ENCODE measurements around the gene SZT2.
A peak's percentile ranks its signal among the peaks of the same experiment; 100 is the strongest.
"Not testable (repeated sequence)": the region's sequence is repeated elsewhere in the genome, so short reads cannot be mapped to it uniquely, and the experiment has no call there.

The SZT2 gene

DNA sequence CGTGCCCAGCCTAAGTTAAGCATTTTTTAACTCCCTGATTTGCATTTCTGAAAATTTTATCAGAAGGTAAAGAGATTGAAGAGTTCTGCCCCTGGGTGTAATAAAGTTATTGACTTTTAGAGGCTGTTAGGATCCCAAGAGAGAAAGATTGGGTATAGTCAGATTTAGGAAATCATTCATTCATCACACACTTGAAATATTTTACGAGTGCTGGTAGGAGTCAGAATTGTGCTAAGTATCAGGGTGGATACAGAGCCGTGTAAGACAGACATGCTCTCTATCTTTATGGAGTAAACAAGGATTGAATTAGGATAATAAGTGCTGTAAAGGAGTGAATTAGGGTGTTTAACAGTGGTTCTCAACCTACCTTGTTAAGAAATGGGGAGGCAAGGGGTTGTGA lies 3.0 kb downstream of the SZT2 start:
- no peak for DNase-seq

DNA sequence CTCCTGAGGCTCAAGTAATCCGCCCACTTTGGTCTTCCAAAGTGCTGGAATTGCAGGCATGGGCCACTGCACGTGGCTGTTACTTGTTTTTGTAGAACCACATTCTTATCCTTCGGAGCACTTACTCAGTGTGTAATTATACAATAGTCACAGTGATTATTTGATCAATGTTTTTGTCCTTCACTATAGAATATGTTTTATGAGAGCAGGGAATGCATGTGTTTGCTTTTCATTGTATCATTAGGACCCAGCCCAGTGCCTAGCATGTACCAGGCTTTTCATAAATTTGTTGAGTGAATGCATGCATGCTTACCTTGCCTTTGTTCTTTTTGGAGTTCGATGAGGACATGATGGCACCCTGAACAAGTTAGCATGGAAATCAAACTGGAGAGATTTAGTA lies 5.8 kb downstream of the SZT2 start:
- no peak for DNase-seq

GRCh38 chr1:43396059-43396458 lies 6.4 kb downstream of the SZT2 start:
- DNase-seq: no peak

DNA sequence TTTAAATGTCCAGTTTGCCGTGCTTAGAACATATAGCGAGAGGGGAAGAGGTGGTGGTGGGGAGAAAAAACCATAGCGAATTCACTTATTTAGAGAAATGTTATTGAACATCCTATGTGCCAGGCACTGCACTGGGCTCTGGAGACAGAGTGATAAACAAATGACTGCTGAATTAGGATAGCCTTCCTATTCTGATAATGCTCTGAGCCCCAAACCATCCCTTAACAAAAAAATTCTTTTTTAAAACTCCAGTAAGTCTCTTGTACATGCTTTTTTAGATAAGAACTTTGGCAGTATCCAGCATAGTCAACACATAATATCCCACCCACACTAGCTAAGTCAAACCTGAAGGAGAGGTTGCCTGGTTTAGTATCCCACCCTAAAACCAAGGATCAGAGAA lies 8.5 kb downstream of the SZT2 start:
- DNase-seq: no peak

DNA sequence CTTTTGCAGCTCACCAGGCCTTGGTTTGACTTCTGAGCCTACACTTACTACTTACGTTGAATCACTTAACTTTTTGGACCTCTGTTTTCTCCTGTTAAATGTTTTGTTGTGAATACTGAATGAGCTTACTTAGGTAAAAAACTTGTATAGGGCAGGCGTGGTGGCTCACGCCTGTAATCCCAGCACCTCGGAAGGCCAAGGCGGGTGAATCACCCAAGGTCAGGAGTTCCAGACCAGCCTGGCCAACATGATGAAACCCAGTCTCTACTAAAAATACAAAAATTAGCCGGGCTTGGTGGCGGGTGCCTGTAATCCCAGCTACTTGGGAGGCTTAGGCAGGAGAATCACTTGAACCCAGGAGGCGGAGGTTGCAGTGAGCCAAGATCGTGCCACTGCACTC lies 10.7 kb downstream of the SZT2 start:
- not testable (repeated sequence) for DNase-seq

DNA sequence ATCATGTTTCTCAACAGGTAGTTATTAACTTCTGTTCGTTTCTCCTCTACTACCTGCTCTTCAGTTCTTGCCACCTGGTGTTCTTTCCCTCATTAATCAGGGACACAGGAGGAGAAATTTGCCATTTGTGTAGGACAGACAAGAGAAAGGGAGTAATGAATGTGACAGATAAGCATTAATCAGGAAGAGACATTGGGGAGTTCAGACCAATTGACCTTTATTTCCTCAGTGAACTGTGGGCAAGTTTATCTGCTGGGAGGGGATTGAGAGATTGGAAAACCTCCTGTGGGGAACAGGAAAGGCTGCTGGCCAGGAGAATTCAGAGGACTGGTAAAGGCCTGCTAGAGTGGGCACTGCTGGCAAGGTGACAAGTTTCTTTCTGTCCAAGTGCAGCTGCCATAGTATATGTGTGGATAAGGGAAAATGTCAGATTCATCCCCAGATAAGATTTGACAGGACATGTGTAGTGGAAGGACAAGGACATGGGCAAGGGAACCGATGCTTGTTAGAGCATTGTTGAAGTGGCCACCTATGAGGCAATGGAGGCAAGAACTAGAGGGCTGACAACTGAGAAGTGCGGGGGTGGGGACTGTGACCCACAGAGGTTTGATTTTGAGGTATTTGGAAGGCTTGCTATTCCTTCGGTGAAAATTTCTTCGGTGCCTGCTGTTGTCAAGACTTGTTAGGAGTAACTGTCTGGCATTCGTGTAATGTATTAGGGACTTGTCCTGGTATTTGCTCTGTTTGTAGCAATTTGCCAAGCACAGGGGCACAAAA lies 12.6 kb downstream of the SZT2 start:
- DNase-seq: no peak

GRCh38 chr1:43404353-43404752 lies 14.7 kb downstream of the SZT2 start:
- DNase-seq: no peak

- DNase-seq: no peak
Observed at GRCh38 chr1:43405219-43405875, 15.6 kb downstream of the SZT2 start.

DNA sequence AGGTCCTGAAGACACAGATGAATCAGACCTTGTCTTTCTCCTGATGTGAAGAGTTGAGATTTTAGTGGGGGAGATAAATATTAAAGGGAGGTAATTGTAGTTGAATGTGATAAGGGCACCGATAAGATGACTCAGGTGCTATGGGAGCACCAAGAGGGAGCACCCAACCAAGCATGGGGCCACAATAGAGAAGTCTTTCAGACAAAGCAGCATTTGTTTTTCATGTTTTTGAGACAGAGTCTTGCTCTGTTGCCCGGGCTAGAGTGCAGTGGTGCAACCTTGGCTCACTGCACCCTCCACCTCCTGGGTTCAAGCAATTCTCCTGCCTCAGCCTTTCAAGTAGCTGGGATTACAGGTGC lies 16.2 kb downstream of the SZT2 start:
- DNase-seq: no peak

GRCh38 chr1:43410571-43410970 lies 20.9 kb downstream of the SZT2 start:
- no peak for DNase-seq

DNA sequence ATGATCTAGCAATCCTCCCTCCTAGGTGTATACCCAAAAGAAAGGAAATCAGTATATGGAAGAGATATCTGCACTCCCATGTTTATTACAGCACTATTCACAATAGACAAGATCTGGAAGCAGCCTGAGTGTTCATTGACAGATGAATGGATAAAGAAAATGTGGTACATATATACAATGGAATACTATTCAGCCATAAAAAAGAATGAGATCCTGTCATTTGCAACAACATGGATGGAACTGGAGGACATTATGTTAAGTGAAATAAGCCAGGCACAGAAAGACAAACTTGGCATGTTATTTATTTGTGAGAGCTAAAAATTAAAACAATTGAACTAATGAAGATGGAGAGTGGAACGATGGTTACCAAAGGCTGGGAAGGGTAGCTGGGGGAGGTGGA lies 23.7 kb downstream of the SZT2 start:
- DNase-seq: not testable (repeated sequence)

DNA sequence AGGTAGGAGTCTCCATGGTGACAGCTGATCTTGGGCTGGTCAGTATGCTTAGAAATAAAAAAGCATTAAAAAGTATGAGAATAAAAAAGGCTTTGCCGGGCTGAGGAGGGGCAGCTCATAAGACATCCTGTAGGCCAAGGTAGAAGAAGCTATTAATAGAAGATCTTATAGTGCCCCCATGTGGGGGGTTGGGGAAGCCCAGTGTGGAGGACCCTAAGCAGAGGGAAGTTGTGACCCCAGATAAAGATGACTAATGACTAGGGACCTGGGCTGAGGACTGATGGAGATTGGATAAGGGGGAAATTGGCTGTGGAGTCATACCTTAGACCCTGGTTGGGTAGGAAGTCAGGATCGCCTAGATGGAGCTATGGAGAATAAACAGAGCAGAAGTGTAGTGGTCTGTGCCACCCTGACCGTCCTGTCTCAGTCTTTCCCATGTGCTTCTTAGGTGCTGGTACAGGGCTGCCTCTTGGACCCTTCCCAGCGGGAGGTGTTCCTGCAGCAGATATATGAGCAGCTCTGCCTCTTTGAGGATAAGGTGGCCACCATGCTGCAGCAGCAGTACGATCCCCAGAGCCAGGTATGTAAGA lies 25.0 kb downstream of the SZT2 start:
- DNase-seq: peak in 3 of 4 experiments; percentile 13 to 50 (median 39)

GRCh38 chr1:43415901-43416300 lies 26.2 kb downstream of the SZT2 start:
- DNase-seq: no peak

- DNase-seq: no peak
Observed at GRCh38 chr1:43418858-43419257, 29.2 kb downstream of the SZT2 start.

- DNase-seq: no peak
Observed at GRCh38 chr1:43419627-43420425, 30.1 kb downstream of the SZT2 start.

- no peak for DNase-seq
Observed at GRCh38 chr1:43420874-43421273, 31.2 kb downstream of the SZT2 start.

DNA sequence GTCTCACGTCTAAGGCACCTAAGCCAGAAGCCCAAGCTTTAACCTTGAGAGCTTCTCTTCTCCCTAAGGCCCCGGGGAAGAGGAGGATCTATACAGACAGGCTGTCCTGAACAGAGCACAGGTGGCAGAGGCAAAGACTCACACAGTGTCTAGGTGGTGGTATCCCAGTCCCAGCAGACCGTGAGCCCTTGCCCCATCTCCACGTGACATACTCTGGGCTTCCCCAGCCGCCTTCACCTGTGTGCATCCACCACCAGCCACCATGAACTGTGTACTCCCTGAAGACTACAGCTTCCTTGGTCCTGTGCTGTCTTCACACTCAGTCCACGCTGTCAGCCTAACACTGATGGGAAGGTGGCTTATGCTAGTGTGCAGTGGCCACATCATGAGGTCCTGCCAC lies 31.7 kb downstream of the SZT2 start:
- DNase-seq: no peak

- DNase-seq: no peak
Observed at GRCh38 chr1:43421976-43422750, 32.5 kb downstream of the SZT2 start.

DNA sequence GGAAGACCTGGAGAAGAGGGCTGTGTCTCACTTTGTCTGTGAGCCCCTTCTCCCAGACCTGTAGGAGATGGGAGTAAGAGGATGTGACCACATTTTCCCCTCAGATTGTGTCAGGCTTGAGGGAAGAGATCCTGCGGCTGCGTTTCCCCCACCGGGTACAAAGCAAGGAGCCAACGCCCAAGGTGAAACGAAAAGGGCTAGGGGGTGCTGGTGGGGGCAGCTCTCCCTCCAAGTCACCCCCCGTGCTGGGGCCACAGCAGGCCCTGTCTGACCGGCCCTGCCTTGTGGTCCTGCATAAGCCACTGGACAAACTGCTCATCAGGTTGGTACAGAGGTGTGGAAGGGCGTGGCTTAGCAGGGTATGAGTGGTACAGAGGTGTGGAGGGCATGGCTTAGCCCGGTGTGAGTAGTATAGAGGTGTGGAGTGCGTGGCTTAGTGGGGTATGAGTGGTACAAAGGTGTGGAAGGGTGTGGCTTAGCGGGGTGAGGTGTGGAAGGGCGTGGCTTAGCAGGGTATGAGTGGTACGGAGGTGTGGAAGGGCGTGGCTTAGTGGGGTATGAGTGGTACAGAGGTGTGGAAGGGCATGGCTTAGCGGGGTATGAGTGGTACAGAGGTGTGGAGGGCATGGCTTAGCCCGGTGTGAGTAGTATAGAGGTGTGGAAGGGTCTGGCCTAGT lies 33.4 kb downstream of the SZT2 start:
- no peak for DNase-seq

- DNase-seq: no peak
Observed at GRCh38 chr1:43423672-43424550, 34.2 kb downstream of the SZT2 start.

GRCh38 chr1:43425045-43425444 lies 35.3 kb downstream of the SZT2 start:
- no peak for DNase-seq

Measured in activated naive CD4-positive, alpha-beta T cell (primary cell).